Transverse colon (tissue), 4 donors: ENCODE results near the gene CNTNAP2. TPM values are rescaled to one million over a fixed set of nuclear protein-coding genes. Genes with fewer than 3 reads are reported as not detected.

Experiments
- DNase-seq: peaks from one replicate; pipeline ENCODE4 v3.0.0-alpha.2; 2019
- H3K27ac ChIP-seq, 4 donors: fragments of 200-600 bp; sonication (generic); 2 replicates each; pipeline ENCODE4 v1.5.1; 2016 to 2018; ENCODE audit warnings: inconsistent platforms in 4 of 4
- H3K27me3 ChIP-seq: fragments of 200-600 bp; sonication (generic); 2 replicates; pipeline ENCODE4 v1.5.1; 2017; ENCODE audit warnings: inconsistent platforms
- H3K36me3 ChIP-seq, 4 donors: fragments of 200-600 bp; sonication (generic); 2 replicates each; pipeline ENCODE4 v1.5.1; 2017 to 2019; ENCODE audit warnings: inconsistent platforms in 4 of 4
- H3K4me1 ChIP-seq, 4 donors: fragments of 200-600 bp; sonication (generic); 2 replicates each; pipeline ENCODE4 v1.5.1; 2017 to 2020; ENCODE audit warnings: inconsistent platforms in 4 of 4
- H3K4me3 ChIP-seq, 4 donors: fragments of 200-600 bp; sonication (generic); 1 replicate in 1 of 4; 2 replicates in 3 of 4; pipeline versions ENCODE4 v1.5.1 to v1.6.1; 2017 to 2019; ENCODE audit warnings: inconsistent platforms in 4 of 4
- H3K9me3 ChIP-seq, 2 donors: fragments of 200-600 bp; sonication (generic); 2 replicates each; pipeline ENCODE4 v1.5.1; 2017 to 2019; ENCODE audit warnings: inconsistent platforms in 2 of 2
- EP300 ChIP-seq: sonication (generic); formaldehyde crosslinking; IDR thresholded peaks from one replicate; pipeline ENCODE4 v1.6.1; 2017; ENCODE audit warnings: antibody characterized with exemption, low read depth
- POLR2A ChIP-seq: fragments of 450-650 bp; IDR thresholded peaks from one replicate; pipeline ENCODE4 v1.6.1; 2016; ENCODE audit warnings: antibody characterized with exemption, mild to moderate bottlenecking, moderate library complexity
- POLR2AphosphoS5 ChIP-seq, 3 donors: sonication (generic); formaldehyde crosslinking; IDR thresholded peaks; one replicate each; pipeline ENCODE4 v1.6.1; 2016; ENCODE audit warnings: antibody characterized with exemption in 3 of 3
- WGBS, 2 donors: methylation state at CpG; one replicate each; pipeline ENCODE4 v1.1.5; 2018; ENCODE audit warnings: low coverage in 1 of 2; 5-methylcytosine and 5-hydroxymethylcytosine counted together
- in situ Hi-C, 4 donors: fragments of 200-750 bp; cut with MboI; loops; one replicate each; pipeline versions ENCODE4 v1.15.0 to v1.15.1; 2017; ENCODE audit warnings: low sequenced_read_pairs in 3 of 4, low pct_ligation_motif_present in 1 of 4, low pct_unique_long_range_greater_than_20kb in 1 of 4
- intact Hi-C: fragments of 100-400 bp; cut with DNase I; formaldehyde crosslinking; loops from one replicate; pipeline ENCODE4 v1.15.1; 2023; ENCODE audit warnings: low total_unique reads
- total RNA-seq, 4 donors: library from RNA; depleted of rRNA; stranded (reverse); fragments of >200 nt; gene quantifications; one replicate each; pipeline ENCODE4 v1.1.0, GENCODE V29; 2016
- TF ChIP-seq, protein P1 (sequence below), 5 experiments: fragments of 200-600 bp in 3 of 5; fragments of 450-650 bp in 2 of 5; sonication (generic) in 3 of 5; IDR thresholded peaks; 1 replicate in 2 of 5; 2 replicates in 3 of 5; pipeline ENCODE4 v1.5.1; 2016 to 2017; ENCODE audit warnings: antibody characterized with exemption in 5 of 5, inconsistent platforms in 3 of 5, mild to moderate bottlenecking in 2 of 5, moderate library complexity in 1 of 5

The CNTNAP2 gene
- total RNA-seq, 4 donors from 2014 or later, result 0.60 to 2.9 (median 2.4) TPM

DNA sequence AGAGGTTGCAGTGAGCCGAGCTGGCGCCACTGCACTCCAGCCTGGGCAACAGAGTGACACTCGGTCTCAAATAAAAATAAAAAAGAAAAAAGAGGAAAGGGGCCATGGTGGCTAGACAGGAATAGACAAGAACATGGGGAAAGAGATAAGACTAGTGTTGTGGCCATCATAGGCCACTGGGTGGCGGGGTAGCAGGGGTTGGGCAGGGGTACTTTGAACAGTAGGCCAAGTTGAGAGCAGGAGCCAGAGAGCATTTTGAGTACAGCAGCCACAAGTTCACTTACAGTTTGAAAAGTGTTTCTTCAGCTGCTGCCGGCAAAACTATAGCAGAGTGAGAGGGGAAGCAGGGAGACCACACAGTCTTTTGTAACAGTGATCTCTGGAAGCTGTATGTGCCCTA is 656.0 kb downstream of the CNTNAP2 start:
- TF ChIP-seq, protein P1, sequence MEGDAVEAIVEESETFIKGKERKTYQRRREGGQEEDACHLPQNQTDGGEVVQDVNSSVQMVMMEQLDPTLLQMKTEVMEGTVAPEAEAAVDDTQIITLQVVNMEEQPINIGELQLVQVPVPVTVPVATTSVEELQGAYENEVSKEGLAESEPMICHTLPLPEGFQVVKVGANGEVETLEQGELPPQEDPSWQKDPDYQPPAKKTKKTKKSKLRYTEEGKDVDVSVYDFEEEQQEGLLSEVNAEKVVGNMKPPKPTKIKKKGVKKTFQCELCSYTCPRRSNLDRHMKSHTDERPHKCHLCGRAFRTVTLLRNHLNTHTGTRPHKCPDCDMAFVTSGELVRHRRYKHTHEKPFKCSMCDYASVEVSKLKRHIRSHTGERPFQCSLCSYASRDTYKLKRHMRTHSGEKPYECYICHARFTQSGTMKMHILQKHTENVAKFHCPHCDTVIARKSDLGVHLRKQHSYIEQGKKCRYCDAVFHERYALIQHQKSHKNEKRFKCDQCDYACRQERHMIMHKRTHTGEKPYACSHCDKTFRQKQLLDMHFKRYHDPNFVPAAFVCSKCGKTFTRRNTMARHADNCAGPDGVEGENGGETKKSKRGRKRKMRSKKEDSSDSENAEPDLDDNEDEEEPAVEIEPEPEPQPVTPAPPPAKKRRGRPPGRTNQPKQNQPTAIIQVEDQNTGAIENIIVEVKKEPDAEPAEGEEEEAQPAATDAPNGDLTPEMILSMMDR (IDR thresholded peaks at IDR 0.05), result no peak
- no peak for TF ChIP-seq POLR2AphosphoS5 (IDR thresholded peaks at IDR 0.05)
- Histone ChIP-seq H3K27ac (no peak overlapping the region), H3K9me3 (no peaks in the 10 kb centered on the region), H3K4me3 (no peak overlapping the region), H3K4me1 (no peaks in the 10 kb centered on the region), H3K36me3 (no peaks in the 10 kb centered on the region), H3K27me3 (no peaks in the 10 kb centered on the region)
- in situ Hi-C loops, result no loop called here
- WGBS, 2 donors, result 69 to 74% methylated on average over 4 to 5 of the region's 5 CpGs
- DNase-seq, result no peak
- intact Hi-C loops, result no loop called here

DNA sequence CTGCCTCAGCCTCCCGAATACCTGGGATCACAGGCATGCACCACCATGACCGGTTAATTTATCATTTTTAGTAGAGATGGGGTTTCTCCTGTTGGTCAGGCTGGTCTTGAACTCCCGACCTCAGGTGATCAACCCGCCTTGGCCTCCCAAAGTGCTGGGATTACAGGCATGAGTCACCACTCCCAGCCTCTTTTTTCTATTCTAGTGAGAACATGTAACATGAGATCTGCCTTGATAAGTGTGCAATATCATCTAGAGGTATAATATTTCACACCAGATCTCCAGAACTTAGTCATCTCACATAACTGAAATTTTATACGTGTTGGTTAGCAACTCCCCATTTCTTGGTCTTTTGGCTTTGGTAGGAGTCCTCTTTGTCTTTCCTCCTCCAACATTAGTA is 656.9 kb downstream of the CNTNAP2 start:
- in situ Hi-C loops, result no loop called here

DNA sequence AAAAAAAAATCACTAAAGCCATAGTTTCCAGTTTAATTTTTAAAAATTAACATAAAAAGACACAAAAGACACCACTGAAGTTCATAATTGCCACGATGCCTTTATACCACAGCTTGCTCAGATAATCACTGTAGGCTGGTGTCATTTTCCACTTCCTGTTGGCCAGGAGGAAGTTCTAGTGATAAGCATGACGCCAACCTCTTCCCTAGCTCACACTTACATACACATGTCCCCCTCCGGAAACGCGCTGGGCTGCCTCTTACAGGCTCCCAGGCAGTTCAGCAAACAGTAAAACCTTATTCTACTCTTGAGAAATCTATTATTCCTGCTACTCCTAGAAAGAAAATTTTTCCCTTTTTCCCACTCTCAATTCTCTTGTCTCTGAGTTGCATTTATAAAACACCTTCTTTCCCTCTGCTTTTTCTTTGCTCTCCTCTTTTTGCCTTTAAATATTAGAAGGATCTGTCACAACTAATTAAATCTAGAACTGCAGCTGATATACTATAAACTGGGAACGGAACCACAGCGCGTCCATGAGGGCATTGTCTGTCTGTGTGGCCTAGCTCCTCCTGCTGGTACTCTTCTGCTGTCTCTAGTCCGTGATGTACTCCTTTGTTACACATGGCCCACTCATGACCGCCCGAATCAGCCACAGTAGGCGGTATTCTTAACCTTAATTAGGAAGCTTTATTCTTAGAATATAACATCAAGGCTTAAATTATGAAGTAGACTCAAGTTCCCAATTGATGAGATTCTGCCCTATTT is 664.9 kb downstream of the CNTNAP2 start:
- Histone ChIP-seq H3K4me1 (no peaks in the 10 kb centered on the region), H3K27me3 (no peaks in the 10 kb centered on the region), H3K36me3 (no peaks in the 10 kb centered on the region), H3K27ac (no peak overlapping the region), H3K4me3 (no peak overlapping the region), H3K9me3 (no peaks in the 10 kb centered on the region)
- 82 to 87% methylated on average over 12 of the region's 12 CpGs for WGBS, 2 donors
- intact Hi-C loops (no loop called here), in situ Hi-C loops (no loop called here)
- TF ChIP-seq POLR2AphosphoS5 (IDR thresholded peaks at IDR 0.05), result no peak
- no peak for TF ChIP-seq EP300
- TF ChIP-seq POLR2A, result no peak
- TF ChIP-seq, protein P1 (IDR thresholded peaks at IDR 0.05), result no peak
- DNase-seq, result no peak

More for the DNA sequence above, 656.9 kb downstream of the CNTNAP2 start:
- 92 to 100% methylated on average over 2 to 5 of the region's 5 CpGs for WGBS, 2 donors
- Histone ChIP-seq H3K27ac (no peak overlapping the region), H3K4me1 (no peaks in the 10 kb centered on the region), H3K9me3 (no peaks in the 10 kb centered on the region), H3K36me3 (no peaks in the 10 kb centered on the region), H3K4me3 (no peak overlapping the region), H3K27me3 (no peaks in the 10 kb centered on the region)
- DNase-seq, result no peak
- intact Hi-C loops, result no loop called here
- no peak for TF ChIP-seq POLR2A
- TF ChIP-seq, protein P1 (IDR thresholded peaks at IDR 0.05), result no peak
- TF ChIP-seq POLR2AphosphoS5 (IDR thresholded peaks at IDR 0.05), result no peak
- no peak for TF ChIP-seq EP300

DNA sequence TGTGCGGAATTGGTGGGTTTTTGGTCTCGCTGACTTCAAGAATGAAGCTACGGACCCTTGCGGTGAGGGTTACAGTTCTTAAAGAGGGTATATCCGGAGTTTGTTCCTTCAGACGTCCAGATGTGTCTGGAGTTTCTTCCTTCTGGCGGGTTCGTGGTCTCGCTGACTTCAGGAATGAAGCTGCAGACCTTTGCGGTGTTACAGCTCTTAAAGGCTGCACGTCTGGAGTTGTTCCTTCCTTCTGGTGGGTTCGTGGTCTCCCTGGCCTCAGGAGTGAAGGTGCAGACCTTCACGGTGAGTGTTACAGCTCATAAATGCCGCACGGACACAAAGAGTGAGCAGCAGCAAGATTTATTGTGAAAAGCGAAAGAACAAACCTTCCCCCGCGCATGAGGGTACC is 670.7 kb downstream of the CNTNAP2 start:
- in situ Hi-C loops, result no loop called here
- WGBS, 2 donors, result 83 to 100% methylated on average over 4 to 18 of the region's 18 CpGs

More for the DNA sequence above, 670.7 kb downstream of the CNTNAP2 start:
- H3K27ac ChIP-seq, result no peak overlapping the region
- H3K27me3 ChIP-seq, result no peaks in the 10 kb centered on the region
- no peaks in the 10 kb centered on the region for H3K36me3 ChIP-seq
- no peak overlapping the region for H3K4me3 ChIP-seq
- no peaks in the 10 kb centered on the region for H3K4me1 ChIP-seq
- DNase-seq, result no peak
- H3K9me3 ChIP-seq, result peaks cover 0 to 4% of the 10 kb centered on the region in 2 donors
- intact Hi-C loops, result no loop called here
- TF ChIP-seq EP300 (no peak), POLR2A (no peak), POLR2AphosphoS5 (IDR thresholded peaks at IDR 0.05) (no peak)
- TF ChIP-seq, protein P1 (IDR thresholded peaks at IDR 0.05), result no peak
